Natural killer cell (primary cell): ENCODE results near the gene DCUN1D3. TPM values are rescaled to one million over a fixed set of nuclear protein-coding genes. Genes with fewer than 3 reads are reported as not detected.

Source experiments
- ATAC-seq, 3 donors: fragments of 150-1000 bp in 2 of 3; fragments of 200-7000 bp in 1 of 3; cut with Tn5 transposase; 1 replicate in 1 of 3; 2 replicates in 2 of 3; pipeline ENCODE4 v1.10.0; 2021; ENCODE audit warnings: mild to moderate bottlenecking in 2 of 3, moderate library complexity in 2 of 3
- DNase-seq, 2 donors: peaks; one replicate each; pipeline versions ENCODE4 v3.0.0 to v3.0.0-alpha.2; 2013 to 2021; ENCODE audit warnings: mixed read lengths in 1 of 2
- H3K27ac ChIP-seq: one replicate; pipeline ENCODE4 v1.5.1; 2013; ENCODE audit warnings: mild to moderate bottlenecking, low read length
- H3K27me3 ChIP-seq: one replicate; pipeline ENCODE4 v1.6.1; 2013; ENCODE audit warnings: low read length; ENCODE audit not compliant: control insufficient read depth, insufficient read depth
- H3K36me3 ChIP-seq: one replicate; pipeline ENCODE4 v1.6.1; 2013; ENCODE audit warnings: low read length; ENCODE audit not compliant: control insufficient read depth, insufficient read depth
- H3K4me1 ChIP-seq: one replicate; pipeline ENCODE4 v1.6.1; 2013; ENCODE audit warnings: low read length; ENCODE audit not compliant: control insufficient read depth, insufficient read depth
- H3K4me3 ChIP-seq: one replicate; pipeline ENCODE4 v1.5.1; 2013; ENCODE audit warnings: low read length
- H3K9me3 ChIP-seq: one replicate; pipeline ENCODE4 v1.6.1; 2013; ENCODE audit warnings: low read length; ENCODE audit not compliant: control insufficient read depth, insufficient read depth
- H3K27ac Mint-ChIP-seq, 2 donors: one replicate each; pipeline ENCODE4 v1.8.0; 2022; ENCODE audit warnings: mild to moderate bottlenecking in 2 of 2, mixed read lengths in 2 of 2, moderate library complexity in 1 of 2
- H3K27me3 Mint-ChIP-seq, 2 donors: one replicate each; pipeline ENCODE4 v1.8.0; 2022; ENCODE audit warnings: low read depth in 2 of 2, mixed read lengths in 2 of 2
- H3K36me3 Mint-ChIP-seq: one replicate; pipeline ENCODE4 v1.8.0; 2022; ENCODE audit warnings: mixed read lengths
- H3K4me1 Mint-ChIP-seq, 2 donors: one replicate each; pipeline ENCODE4 v1.8.0; 2022; ENCODE audit warnings: mixed read lengths in 2 of 2
- H3K4me3 Mint-ChIP-seq: one replicate; pipeline ENCODE4 v1.8.0; 2022; ENCODE audit warnings: mild to moderate bottlenecking, moderate library complexity, mixed read lengths
- H3K9me3 Mint-ChIP-seq, 2 donors: one replicate each; pipeline ENCODE4 v1.8.0; 2022; ENCODE audit warnings: mixed read lengths in 2 of 2
- CTCF ChIP-seq: fragments of 200-600 bp; IDR thresholded peaks from one replicate; pipeline ENCODE4 v1.8.0; 2022; ENCODE audit warnings: antibody characterized with exemption
- WGBS: methylation state at CpG from one replicate; pipeline ENCODE4 v1.1.7; 2013; ENCODE audit warnings: missing lambda C conversion rate; ENCODE audit not compliant: insufficient coverage; 5-methylcytosine and 5-hydroxymethylcytosine counted together
- intact Hi-C: fragments of 100-400 bp; cut with micrococcal nuclease; formaldehyde crosslinking; loops from one replicate; pipeline ENCODE4 v1.14.2; 2022
- total RNA-seq, 4 donors: library from RNA; stranded (reverse); fragments of 120-200 nt in 1 of 4; gene quantifications; one replicate each; pipeline versions ENCODE4 v1.2.3 to v1.2.4, GENCODE V29; 2013 to 2022

The DCUN1D3 gene
- total RNA-seq, 3 donors from 2014 or later (not counting 1 experiment from before 2014, with no cell fraction given): 5.3 to 9.3 (median 6.1) TPM

DNA sequence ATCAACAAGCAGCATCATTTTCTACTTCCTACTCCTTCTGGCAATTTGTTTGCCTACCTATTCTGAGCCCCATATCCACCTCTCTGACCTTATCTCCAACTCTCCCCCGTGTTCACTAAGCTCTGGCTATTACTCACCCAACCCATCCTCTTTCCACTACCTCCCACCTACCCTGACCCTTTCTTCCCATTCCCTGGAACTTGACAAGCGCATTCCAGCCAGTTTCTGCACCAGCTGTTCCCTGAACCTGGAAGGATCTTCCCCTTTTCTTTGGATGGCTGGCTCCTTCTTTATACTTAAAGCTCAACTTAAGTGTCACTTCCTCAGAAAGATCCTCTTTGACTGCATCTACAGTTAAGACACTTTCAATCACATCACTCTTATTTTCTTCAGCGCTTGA lies 2.2 kb downstream of the DCUN1D3 start:
- no peak for DNase-seq
- peaks cover 47 to 53% of the 10 kb centered on the region in 2 donors for H3K4me1 Mint-ChIP-seq
- 83% methylated on average over 2 of the region's 3 CpGs for WGBS
- Histone ChIP-seq H3K27me3 (no peaks in the 10 kb centered on the region), H3K4me3 (no peak overlapping the region), H3K9me3 (no peaks in the 10 kb centered on the region), H3K4me1 (peaks cover 21% of the 10 kb centered on the region), H3K27ac (no peak overlapping the region), H3K36me3 (peaks cover 11% of the 10 kb centered on the region)
- no peak for TF ChIP-seq CTCF
- H3K27me3 Mint-ChIP-seq: no peaks in the 10 kb centered on the region
- peak overlapping the region; percentile 92 to 96 for H3K27ac Mint-ChIP-seq
- intact Hi-C loops: no loop called here
- H3K9me3 Mint-ChIP-seq: no peaks in the 10 kb centered on the region
- H3K4me3 Mint-ChIP-seq: peak overlapping the region; percentile 31
- H3K36me3 Mint-ChIP-seq: no peaks in the 10 kb centered on the region
- no peak for ATAC-seq

DNA sequence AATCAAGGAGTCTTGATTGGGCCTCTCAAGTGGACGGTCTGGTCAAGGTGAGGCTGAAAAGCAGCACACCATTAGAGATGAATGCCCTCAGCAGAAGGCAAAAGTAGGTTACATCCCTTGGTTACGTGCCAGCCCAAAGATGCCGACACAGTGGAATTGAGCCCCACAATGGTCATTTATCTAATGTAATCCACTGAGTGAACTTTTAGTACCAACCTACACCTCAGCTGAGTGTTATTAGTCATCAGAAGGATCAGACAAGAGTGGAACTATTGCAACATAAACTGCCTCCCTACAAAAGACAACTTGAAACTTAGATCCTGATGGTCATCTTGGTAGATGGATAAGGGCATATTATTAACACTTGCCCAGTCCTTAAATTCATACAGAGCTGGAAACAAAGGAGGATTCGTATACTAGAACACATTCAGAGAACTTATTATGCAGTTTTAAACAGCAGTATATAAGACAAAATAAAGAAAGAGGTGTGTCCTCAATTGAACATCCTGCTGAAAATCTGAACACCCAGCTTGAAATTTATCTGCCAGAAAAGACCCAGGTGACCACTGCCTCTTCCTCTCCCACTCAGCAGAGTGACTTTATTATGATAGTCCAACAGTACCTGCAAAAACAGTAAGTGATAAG lies 2.8 kb downstream of the DCUN1D3 start:
- no peaks in the 10 kb centered on the region for H3K36me3 Mint-ChIP-seq
- intact Hi-C loops: no loop called here
- Histone ChIP-seq H3K4me1 (peaks cover 19% of the 10 kb centered on the region), H3K9me3 (no peaks in the 10 kb centered on the region), H3K4me3 (no peak overlapping the region), H3K27me3 (no peaks in the 10 kb centered on the region), H3K36me3 (peaks cover 11% of the 10 kb centered on the region), H3K27ac (no peak overlapping the region)
- peaks cover 47 to 54% of the 10 kb centered on the region in 2 donors for H3K4me1 Mint-ChIP-seq
- peak overlapping the region; percentile 92 to 96 for H3K27ac Mint-ChIP-seq
- H3K9me3 Mint-ChIP-seq: no peaks in the 10 kb centered on the region
- TF ChIP-seq CTCF: no peak
- DNase-seq: no peak
- ATAC-seq: no peak
- 97% methylated on average over 3 of the region's 4 CpGs for WGBS
- H3K27me3 Mint-ChIP-seq: no peaks in the 10 kb centered on the region
- peak overlapping the region; percentile 31 for H3K4me3 Mint-ChIP-seq

GRCh38 chr16:20894388-20894787 lies 5.8 kb downstream of the DCUN1D3 start:
- H3K27me3 Mint-ChIP-seq: no peaks in the 10 kb centered on the region
- H3K4me3 Mint-ChIP-seq: no peak overlapping the region
- peaks cover 25 to 35% of the 10 kb centered on the region in 2 donors for H3K4me1 Mint-ChIP-seq
- peaks cover 11% of the 10 kb centered on the region for H3K36me3 ChIP-seq
- WGBS: 100% methylated on average over 2 of the region's 2 CpGs
- no peaks in the 10 kb centered on the region for H3K9me3 ChIP-seq
- intact Hi-C loops: no loop called here
- H3K4me3 ChIP-seq: no peak overlapping the region
- no peak overlapping the region for H3K27ac ChIP-seq
- H3K27me3 ChIP-seq: no peaks in the 10 kb centered on the region
- no peak overlapping the region for H3K27ac Mint-ChIP-seq
- peaks cover 2% of the 10 kb centered on the region for H3K4me1 ChIP-seq
- no peaks in the 10 kb centered on the region for H3K36me3 Mint-ChIP-seq
- ATAC-seq: no peak
- no peak for TF ChIP-seq CTCF
- no peaks in the 10 kb centered on the region for H3K9me3 Mint-ChIP-seq
- DNase-seq: no peak
